HuH-7 (cell line): ENCODE data around the gene MAN1C1.
"Not testable (repeated sequence)": the region's sequence is repeated elsewhere in the genome, so short reads cannot be mapped to it uniquely, and the experiment has no call there.

Experiments used
- DNase-seq: peaks from one replicate; pipeline ENCODE4 v3.0.0; 2011; ENCODE audit warnings: low spot score

MAN1C1 gene

GRCh38 chr1:25657883-25658760 lies 41.5 kb downstream of the MAN1C1 start:
- no peak for DNase-seq

GRCh38 chr1:25658791-25659431 lies 42.3 kb downstream of the MAN1C1 start:
- no peak for DNase-seq

- DNase-seq: no peak
Observed at GRCh38 chr1:25661043-25661815, 44.6 kb downstream of the MAN1C1 start.

GRCh38 chr1:25662061-25662460 lies 45.5 kb downstream of the MAN1C1 start:
- DNase-seq: no peak

GRCh38 chr1:25662959-25663358 lies 46.4 kb downstream of the MAN1C1 start:
- not testable (repeated sequence) for DNase-seq

GRCh38 chr1:25664357-25665199 lies 48.0 kb downstream of the MAN1C1 start:
- no peak for DNase-seq

- no peak for DNase-seq
Observed at GRCh38 chr1:25666460-25666859, 49.9 kb downstream of the MAN1C1 start.

GRCh38 chr1:25668931-25669573 lies 52.5 kb downstream of the MAN1C1 start:
- no peak for DNase-seq

- DNase-seq: no peak
Observed at GRCh38 chr1:25669781-25670567, 53.4 kb downstream of the MAN1C1 start.

GRCh38 chr1:25671929-25672328 lies 55.3 kb downstream of the MAN1C1 start:
- DNase-seq: no peak

GRCh38 chr1:25672763-25673409 lies 56.3 kb downstream of the MAN1C1 start:
- no peak for DNase-seq

- no peak for DNase-seq
Observed at GRCh38 chr1:25673456-25673855, 56.9 kb downstream of the MAN1C1 start.

- DNase-seq: no peak
Observed at GRCh38 chr1:25673962-25674806, 57.6 kb downstream of the MAN1C1 start.

GRCh38 chr1:25674807-25675084 lies 58.2 kb downstream of the MAN1C1 start:
- DNase-seq: no peak

GRCh38 chr1:25675729-25676476 lies 59.3 kb downstream of the MAN1C1 start:
- no peak for DNase-seq

GRCh38 chr1:25676488-25676887 lies 59.9 kb downstream of the MAN1C1 start:
- DNase-seq: no peak

- DNase-seq: no peak
Observed at GRCh38 chr1:25677193-25677773, 60.7 kb downstream of the MAN1C1 start.

- DNase-seq: no peak
Observed at GRCh38 chr1:25679171-25679570, 62.6 kb downstream of the MAN1C1 start.
